ENCODE data around the gene UGT2A3. TPM values are rescaled to one million over a fixed set of nuclear protein-coding genes. Genes with fewer than 3 reads are reported as not detected.

UGT2A3 gene
- total and polyA plus RNA-seq, 2 of the 8 experiments (the other 6 are each of a cell fraction or from before 2014, with no cell fraction given): not detected

DNA sequence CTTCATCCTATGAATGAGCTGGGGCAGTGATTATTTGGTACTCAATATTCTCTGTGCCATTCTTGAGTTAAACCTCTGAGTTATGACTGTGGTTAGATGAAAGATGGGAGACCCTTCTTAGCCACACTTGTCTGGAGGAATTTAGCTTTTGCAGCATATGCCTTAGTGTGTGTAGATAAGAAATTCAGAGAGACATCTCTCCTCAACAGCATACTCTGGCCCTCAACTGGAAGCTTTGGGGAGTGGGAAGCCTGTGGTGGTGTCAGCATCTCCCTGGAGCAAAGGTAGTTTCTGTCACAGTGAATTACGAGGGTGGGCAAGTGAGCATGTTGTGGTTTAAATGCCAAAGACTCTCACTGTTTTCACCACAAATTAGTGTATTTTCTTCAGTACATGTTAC is 58.7 kb downstream of the UGT2A3 start:
- H3K79me2 ChIP-seq (ENCODE audit: control insufficient read depth in 1 of 2, insufficient read depth in 2 of 2, low read length in 2 of 2): no peaks in the 10 kb centered on the region
- H3K4me2 ChIP-seq (ENCODE audit: insufficient read depth in 1 of 2, low read depth in 2 of 2, low read length in 2 of 2): no peak overlapping the region
- no peaks in the 10 kb centered on the region for H3K27me3 ChIP-seq (replicated peaks in 1 of 4; ENCODE audit: control insufficient read depth in 3 of 4, extremely low read depth in 1 of 4, insufficient read depth in 3 of 4, low read length in 3 of 4)
- no peak overlapping the region for H4K8ac ChIP-seq (ENCODE audit: extremely low read depth, insufficient read depth, low read length)
- H4K91ac ChIP-seq (replicated peaks; ENCODE audit: insufficient read length, low read length): no peak overlapping the region
- ChIA-PET POLR2A (ENCODE audit: partially characterized antibody) (interaction anchor here (1.0 kb wide), 1 partner anchor 13 kb away, joined by 3 read pairs; no protein-coding TSS in a partner anchor), CTCF (ENCODE audit: partially characterized antibody) (interaction anchor here (2.2 kb wide), 1 partner anchor 10 kb away, joined by 12 read pairs; no protein-coding TSS in a partner anchor)
- no peak overlapping the region for H3K4ac ChIP-seq (replicated peaks; ENCODE audit: insufficient read length, low read depth, low read length)
- no peak overlapping the region for H2BK15ac ChIP-seq (ENCODE audit: low read length)
- H3K9me3 ChIP-seq (ENCODE audit: insufficient read depth in 2 of 2, low read depth in 1 of 2, low read length in 1 of 2): peaks cover 2 to 3% of the 10 kb centered on the region in 2 experiments; a peak in 2 of 4 replicates
- no peak overlapping the region for H3K4me3 ChIP-seq (ENCODE audit: extremely low read depth in 1 of 4, insufficient read depth in 2 of 4, low read depth in 3 of 4, low read length in 4 of 4)
- H3K4me1 ChIP-seq (replicated peaks in 1 of 4; ENCODE audit: control insufficient read depth in 3 of 4, insufficient read depth in 4 of 4, low read length in 3 of 4): no peaks in the 10 kb centered on the region
- no peak overlapping the region for H2BK20ac ChIP-seq (ENCODE audit: low read length)
- no peak for DNase-seq (ENCODE audit: low read depth in 1 of 2, low spot score in 2 of 2)
- no peak overlapping the region for H3K56ac ChIP-seq (replicated peaks; ENCODE audit: insufficient read length, low read depth, low read length)
- no peak overlapping the region for H2BK12ac ChIP-seq (ENCODE audit: low read depth, low read length)
- no peaks in the 10 kb centered on the region for H3K79me1 ChIP-seq (ENCODE audit: low read depth, low read length)
- no peak overlapping the region for H2BK5ac ChIP-seq (ENCODE audit: low read depth, low read length)
- no peaks in the 10 kb centered on the region for H3K23me2 ChIP-seq (ENCODE audit: low read depth, low read length)
- no peak overlapping the region for H3K9ac ChIP-seq (replicated peaks in 1 of 4; ENCODE audit: extremely low read depth in 1 of 4, low read depth in 3 of 4, low read length in 3 of 4)
- H2AFZ ChIP-seq (ENCODE audit: low read length): peak overlapping the region; percentile 59; the same call in 1 of the 2 replicates
- WGBS, 2 experiments (ENCODE audit: extremely low coverage in 1 of 2, insufficient coverage in 1 of 2, insufficient read length in 1 of 2, insufficient replicate concordance in 2 of 2, low coverage in 1 of 2, low lambda C conversion rate in 2 of 2, missing lambda C conversion rate in 1 of 2): 80% methylated on average over 1 of the region's 1 CpG; no CpG with 5 or more reads in 1 of the 2 experiments
- no peak overlapping the region for H4K5ac ChIP-seq (ENCODE audit: insufficient read length, low read depth, low read length)
- H2BK120ac ChIP-seq (replicated peaks; ENCODE audit: low read depth, low read length): no peak overlapping the region
- H3K23ac ChIP-seq (ENCODE audit: insufficient read length): no peak overlapping the region
- no peak overlapping the region for H3K18ac ChIP-seq (ENCODE audit: extremely low read depth, low read length)
- H3K36me3 ChIP-seq (ENCODE audit: control insufficient read depth in 2 of 4, insufficient read depth in 4 of 4, low read length in 3 of 4): no peaks in the 10 kb centered on the region
- no peak overlapping the region for H3K14ac ChIP-seq (ENCODE audit: insufficient read length)
- H3K27ac ChIP-seq (ENCODE audit: low read depth, low read length): no peak overlapping the region
- no peak overlapping the region for H2AK5ac ChIP-seq (ENCODE audit: low read depth, low read length)
- H4K20me1 ChIP-seq (replicated peaks in 1 of 2; ENCODE audit: control insufficient read depth in 1 of 2, insufficient read depth in 2 of 2, low read length in 2 of 2): no peaks in the 10 kb centered on the region
- FAIRE-seq: no peak
- TF ChIP-seq, protein P1, sequence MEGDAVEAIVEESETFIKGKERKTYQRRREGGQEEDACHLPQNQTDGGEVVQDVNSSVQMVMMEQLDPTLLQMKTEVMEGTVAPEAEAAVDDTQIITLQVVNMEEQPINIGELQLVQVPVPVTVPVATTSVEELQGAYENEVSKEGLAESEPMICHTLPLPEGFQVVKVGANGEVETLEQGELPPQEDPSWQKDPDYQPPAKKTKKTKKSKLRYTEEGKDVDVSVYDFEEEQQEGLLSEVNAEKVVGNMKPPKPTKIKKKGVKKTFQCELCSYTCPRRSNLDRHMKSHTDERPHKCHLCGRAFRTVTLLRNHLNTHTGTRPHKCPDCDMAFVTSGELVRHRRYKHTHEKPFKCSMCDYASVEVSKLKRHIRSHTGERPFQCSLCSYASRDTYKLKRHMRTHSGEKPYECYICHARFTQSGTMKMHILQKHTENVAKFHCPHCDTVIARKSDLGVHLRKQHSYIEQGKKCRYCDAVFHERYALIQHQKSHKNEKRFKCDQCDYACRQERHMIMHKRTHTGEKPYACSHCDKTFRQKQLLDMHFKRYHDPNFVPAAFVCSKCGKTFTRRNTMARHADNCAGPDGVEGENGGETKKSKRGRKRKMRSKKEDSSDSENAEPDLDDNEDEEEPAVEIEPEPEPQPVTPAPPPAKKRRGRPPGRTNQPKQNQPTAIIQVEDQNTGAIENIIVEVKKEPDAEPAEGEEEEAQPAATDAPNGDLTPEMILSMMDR (IDR thresholded peaks at IDR 0.05; ENCODE audit: control extremely low read depth in 1 of 3, insufficient read depth in 1 of 3, low read depth in 1 of 3, low read length in 3 of 3): no peak
- TF ChIP-seq BACH1 (IDR thresholded peaks at IDR 0.05; ENCODE audit: low read length) (no peak), JUN (IDR thresholded peaks at IDR 0.05; ENCODE audit: low read depth, low read length) (no peak), RFX5 (IDR thresholded peaks at IDR 0.05; ENCODE audit: borderline replicate concordance, low read depth, low read length) (no peak), RAD21 (IDR thresholded peaks at IDR 0.05 in 1 of 2, conservative IDR thresholded peaks at IDR 0.05 in 1 of 2; ENCODE audit: low read depth in 2 of 2, low read length in 2 of 2) (no peak), CHD1 (IDR thresholded peaks at IDR 0.05; ENCODE audit: low read depth, low read length) (no peak), FOSL1 (IDR thresholded peaks at IDR 0.05; ENCODE audit: insufficient read depth, low read depth, low read length) (no peak), CHD2 (IDR thresholded peaks at IDR 0.05; ENCODE audit: low read length) (no peak), ZNF274 (IDR thresholded peaks at IDR 0.05; ENCODE audit: borderline replicate concordance, extremely low read depth, low read length) (no peak)
